Measurements from ENCODE around the gene LRG1.

LRG1 gene

DNA sequence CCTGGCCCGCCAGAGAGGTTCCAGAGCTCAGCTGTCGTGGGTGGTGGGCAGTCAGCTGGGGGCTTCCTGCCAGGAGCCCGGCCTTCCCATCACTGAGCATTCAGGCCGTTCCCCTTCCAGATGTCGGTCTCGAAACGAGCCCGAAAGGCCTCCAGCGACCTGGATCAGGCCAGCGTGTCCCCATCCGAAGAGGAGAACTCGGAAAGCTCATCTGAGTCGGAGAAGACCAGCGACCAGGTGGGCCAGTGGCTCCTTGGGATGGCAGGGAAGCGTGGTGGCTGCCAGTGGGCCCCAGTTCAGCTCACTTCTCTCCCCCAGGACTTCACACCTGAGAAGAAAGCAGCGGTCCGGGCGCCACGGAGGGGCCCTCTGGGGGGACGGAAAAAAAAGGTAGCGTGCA lies 48.4 kb downstream of the LRG1 start:
- no peak overlapping the region for H3K27ac ChIP-seq (ENCODE audit: extremely low read depth, low read depth, low read length)
- no peaks in the 10 kb centered on the region for H3K9me3 ChIP-seq (ENCODE audit: control insufficient read depth, insufficient read depth, low read depth, low read length)
- no peak for TF ChIP-seq SCRT2 (tag by site-specific recombination; IDR thresholded peaks at IDR 0.05)
- ChIA-PET POLR2A (interaction anchor here (0.6 kb wide), 1 partner anchor 10 kb away, joined by 5 read pairs; no protein-coding TSS in a partner anchor), CTCF (no interaction called here)
- H3K4me1 ChIP-seq (ENCODE audit: control insufficient read depth, insufficient read depth, low read length), result no peaks in the 10 kb centered on the region
- no peak overlapping the region for H3K4me3 ChIP-seq (ENCODE audit: low read depth, low read length)
- H3K36me3 ChIP-seq (ENCODE audit: control insufficient read depth in 2 of 2, insufficient read depth in 1 of 2, low read length in 2 of 2), result peaks cover 42 to 90% of the 10 kb centered on the region in 2 experiments; a peak in 2 of 3 replicates

DNA sequence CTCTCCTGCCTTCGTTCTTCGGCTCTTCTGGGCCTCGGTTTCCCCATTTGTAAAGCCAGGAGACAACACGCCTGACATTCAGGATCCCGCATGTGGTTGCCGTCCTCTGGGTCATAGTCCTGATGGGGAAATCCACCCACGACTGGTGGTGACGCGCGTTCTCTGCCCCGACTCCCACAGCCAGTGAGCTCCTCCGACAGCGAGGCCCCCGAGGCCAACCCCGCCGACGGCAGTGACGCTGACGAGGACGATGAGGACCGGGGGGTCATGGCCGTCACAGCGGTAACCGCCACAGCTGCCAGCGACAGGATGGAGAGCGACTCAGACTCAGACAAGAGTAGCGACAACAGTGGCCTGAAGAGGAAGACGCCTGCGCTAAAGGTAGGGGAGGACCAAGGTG lies 51.3 kb downstream of the LRG1 start:
- POLR2A ChIA-PET, result interaction anchor here (0.5 kb wide), 1 partner anchor 144 kb away, joined by 4 read pairs; no protein-coding TSS in a partner anchor
- no peak overlapping the region for H3K4me3 ChIP-seq (ENCODE audit: low read depth, low read length)
- peaks cover 42 to 77% of the 10 kb centered on the region in 2 experiments; a peak in 2 of 3 replicates for H3K36me3 ChIP-seq (ENCODE audit: control insufficient read depth in 2 of 2, insufficient read depth in 1 of 2, low read length in 2 of 2)
- no peaks in the 10 kb centered on the region for H3K4me1 ChIP-seq (ENCODE audit: control insufficient read depth, insufficient read depth, low read length)
- no peaks in the 10 kb centered on the region for H3K9me3 ChIP-seq (ENCODE audit: control insufficient read depth, insufficient read depth, low read depth, low read length)
- no peak overlapping the region for H3K27ac ChIP-seq (ENCODE audit: extremely low read depth, low read depth, low read length)
- CTCF ChIA-PET, result no interaction called here
- TF ChIP-seq ZNF837 (tag by site-specific recombination; IDR thresholded peaks at IDR 0.05) (no peak), ZNF274 (IDR thresholded peaks at IDR 0.05; ENCODE audit: low read length) (no peak), ZNF274 (tag by site-specific recombination; IDR thresholded peaks at IDR 0.05; ENCODE audit: borderline replicate concordance) (no peak), TCF7L2 (IDR thresholded peaks at IDR 0.05; ENCODE audit: borderline replicate concordance, low read depth, low read length) (no peak), ZNF768 (tag by site-specific recombination; IDR thresholded peaks at IDR 0.05) (no peak)

DNA sequence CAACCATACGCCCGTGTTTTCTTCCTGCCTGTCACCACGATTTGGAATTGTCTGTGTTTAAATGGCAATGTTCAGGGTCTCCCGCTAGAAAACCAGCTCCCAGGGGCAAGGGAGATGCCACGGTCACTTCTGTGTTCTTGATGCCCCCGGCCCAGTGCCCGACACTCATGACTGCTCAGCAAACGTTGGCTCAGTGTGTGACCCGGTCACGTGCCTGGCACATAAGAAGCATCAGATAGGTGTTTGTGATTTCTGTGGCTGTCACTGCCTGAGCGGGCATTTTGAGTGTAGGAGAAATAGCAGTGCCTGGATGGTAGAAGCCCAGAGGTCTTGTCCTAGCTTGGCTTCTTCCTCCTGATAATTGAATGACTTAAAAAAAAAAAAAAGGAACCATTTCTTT lies 52.3 kb downstream of the LRG1 start:
- Histone ChIP-seq H3K4me1 (ENCODE audit: control insufficient read depth, insufficient read depth, low read length) (no peaks in the 10 kb centered on the region), H3K36me3 (ENCODE audit: control insufficient read depth in 2 of 2, insufficient read depth in 1 of 2, low read length in 2 of 2) (peaks cover 34 to 77% of the 10 kb centered on the region in 2 experiments; a peak in 2 of 3 replicates), H3K4me3 (ENCODE audit: low read depth, low read length) (no peak overlapping the region), H3K27ac (ENCODE audit: extremely low read depth, low read depth, low read length) (no peak overlapping the region), H3K9me3 (ENCODE audit: control insufficient read depth, insufficient read depth, low read depth, low read length) (no peaks in the 10 kb centered on the region)
- TF ChIP-seq REPIN1 (tag by site-specific recombination; IDR thresholded peaks at IDR 0.05; ENCODE audit: low read depth) (no peak), ZNF404 (tag by site-specific recombination; IDR thresholded peaks at IDR 0.05) (no peak), KLF9 (tag by site-specific recombination; IDR thresholded peaks at IDR 0.05; ENCODE audit: low read depth) (no peak), ZNF529 (tag by site-specific recombination; IDR thresholded peaks at IDR 0.05; ENCODE audit: insufficient replicate concordance) (no peak), ZNF155 (tag by site-specific recombination; IDR thresholded peaks at IDR 0.05) (no peak), ZNF555 (tag by site-specific recombination; conservative IDR thresholded peaks at IDR 0.05) (no peak), HOXC10 (CRISPR knock-in tag; IDR thresholded peaks at IDR 0.05) (no peak), ZNF391 (tag by site-specific recombination; IDR thresholded peaks at IDR 0.05; ENCODE audit: borderline replicate concordance, low read depth) (no peak), GLI4 (tag by site-specific recombination; IDR thresholded peaks at IDR 0.05) (no peak), WT1 (tag by site-specific recombination; IDR thresholded peaks at IDR 0.05) (no peak), GLI2 (tag by site-specific recombination; IDR thresholded peaks at IDR 0.05; ENCODE audit: borderline replicate concordance, low read depth) (no peak), ZNF133 (tag by site-specific recombination; IDR thresholded peaks at IDR 0.05) (no peak)
- CTCF ChIA-PET, result interaction anchor here (0.6 to 0.7 kb wide), 2 partner anchors 31 to 80 kb away, joined by 3 to 4 read pairs; partner anchors contain the start of gene PLIN4
- POLR2A ChIA-PET, result no interaction called here
